Right hindlimb (tissue), 1 donor: ENCODE data around the gene BST2.
"Not testable (repeated sequence)": the region's sequence is repeated elsewhere in the genome, so short reads cannot be mapped to it uniquely, and the experiment has no call there.

Source experiments
- DNase-seq: peaks from one replicate; pipeline ENCODE4 v3.0.0-alpha.2; 2018

BST2 gene

DNA sequence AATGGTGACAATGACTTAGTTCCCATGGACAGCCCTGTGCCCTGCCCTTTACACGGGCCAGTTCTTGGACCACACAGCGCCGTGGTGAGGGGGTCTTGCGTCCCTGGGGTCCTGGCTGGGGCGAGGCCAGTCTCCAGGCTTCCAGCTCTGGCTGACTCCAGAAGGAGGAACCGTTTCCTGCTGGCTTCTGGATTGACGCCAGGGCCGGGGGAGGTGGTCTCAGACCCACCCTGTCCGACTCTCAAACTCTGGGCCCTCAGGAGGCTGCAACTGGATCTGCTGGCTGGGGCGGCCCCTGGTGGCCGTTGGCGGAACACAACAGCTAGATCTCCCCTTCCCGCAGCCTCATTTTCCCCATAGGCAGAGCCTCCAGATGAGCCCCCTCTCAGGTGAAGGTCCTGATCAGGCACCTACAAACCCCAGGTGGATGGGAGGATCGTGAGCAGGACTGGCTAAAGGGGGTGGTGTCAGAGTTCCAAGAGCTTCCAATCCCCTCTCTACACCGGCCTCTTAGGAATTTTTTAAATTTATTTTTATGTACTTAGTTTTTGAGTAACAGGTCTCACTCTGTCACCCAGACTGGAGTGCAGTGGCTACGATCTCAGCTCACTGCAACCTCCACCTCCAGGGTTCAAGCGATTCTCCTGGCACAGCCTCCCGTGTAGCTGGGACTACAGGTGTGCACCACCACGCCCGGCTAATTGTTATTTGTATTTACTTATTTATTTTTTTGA, 19.4 kb downstream of the BST2 start:
- DNase-seq: peak; percentile 84

GRCh38 chr19:17380426-17381138, 24.8 kb downstream of the BST2 start:
- DNase-seq: no peak

- DNase-seq: peak; percentile 61
Measured at GRCh38 chr19:17379221-17379631, 26.2 kb downstream of the BST2 start.

GRCh38 chr19:17378271-17378670, 27.2 kb downstream of the BST2 start:
- DNase-seq: no peak

DNA sequence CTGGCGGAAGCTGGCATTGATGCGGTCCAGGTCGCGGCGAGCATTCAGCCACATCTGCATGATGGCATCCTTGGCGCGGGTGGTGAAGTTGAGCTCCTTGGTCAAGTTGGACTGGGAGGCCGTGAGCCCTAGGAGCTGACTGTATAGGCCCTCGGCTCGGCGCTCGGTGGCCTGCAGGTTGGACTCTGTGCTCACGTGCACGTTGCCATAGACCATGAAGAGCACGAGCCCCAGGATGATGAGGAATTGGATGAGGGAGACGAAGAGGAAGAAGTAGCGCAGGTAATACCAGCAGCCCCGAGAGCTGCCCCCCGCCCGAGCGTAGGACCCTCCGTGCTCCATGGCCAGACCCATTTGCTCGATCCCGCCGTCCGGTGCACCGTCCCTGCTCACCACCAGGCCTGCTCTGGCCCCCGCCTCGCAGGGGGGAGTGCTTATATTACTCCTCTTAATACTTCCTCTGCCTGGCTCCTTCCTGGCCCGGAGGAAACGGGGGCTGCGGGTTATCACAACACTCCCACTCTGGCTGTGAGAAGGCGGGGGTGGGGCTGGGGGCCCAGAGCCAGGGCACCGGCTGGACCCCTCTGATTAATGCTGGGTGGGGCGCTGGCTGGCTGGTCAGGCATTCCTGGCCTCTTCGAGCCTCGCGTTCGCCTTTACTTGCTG, 28.4 kb downstream of the BST2 start, which contains the start of gene PLVAP:
Gene PLVAP (minus strand): TSS at position 408 of the 666 bp plus-strand sequence. CDS start 54 bp downstream, at position 354.
- DNase-seq: no peak

DNA sequence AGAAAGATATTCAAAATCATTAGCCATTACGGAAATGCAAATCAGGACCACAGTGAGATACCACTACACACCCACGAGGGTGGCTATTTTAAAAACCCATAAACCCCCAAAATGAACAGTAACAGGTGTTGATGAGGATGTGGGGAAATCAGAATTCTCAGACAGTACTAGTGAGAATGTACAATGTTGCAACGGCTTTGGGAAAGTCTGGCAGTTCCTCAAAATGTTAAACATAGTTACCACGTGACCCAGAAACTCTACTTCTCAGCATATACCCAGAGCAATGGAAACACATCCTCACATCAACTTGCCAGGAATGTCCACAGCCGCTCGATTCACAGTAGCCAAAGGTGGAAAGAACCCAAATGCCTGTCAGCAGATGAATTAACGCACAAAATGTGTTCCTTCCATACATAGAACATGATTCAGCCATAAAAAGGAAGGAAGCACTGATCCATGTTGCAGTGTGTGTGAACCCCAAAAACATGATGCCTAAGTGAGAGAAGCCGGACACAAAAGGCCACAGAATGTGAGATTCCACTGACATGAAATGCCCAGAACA, 35.3 kb downstream of the BST2 start:
- no peak for DNase-seq

GRCh38 chr19:17365361-17365760, 40.1 kb downstream of the BST2 start:
- DNase-seq: no peak

GRCh38 chr19:17363852-17364605, 41.4 kb downstream of the BST2 start:
- not testable (repeated sequence) for DNase-seq

DNA sequence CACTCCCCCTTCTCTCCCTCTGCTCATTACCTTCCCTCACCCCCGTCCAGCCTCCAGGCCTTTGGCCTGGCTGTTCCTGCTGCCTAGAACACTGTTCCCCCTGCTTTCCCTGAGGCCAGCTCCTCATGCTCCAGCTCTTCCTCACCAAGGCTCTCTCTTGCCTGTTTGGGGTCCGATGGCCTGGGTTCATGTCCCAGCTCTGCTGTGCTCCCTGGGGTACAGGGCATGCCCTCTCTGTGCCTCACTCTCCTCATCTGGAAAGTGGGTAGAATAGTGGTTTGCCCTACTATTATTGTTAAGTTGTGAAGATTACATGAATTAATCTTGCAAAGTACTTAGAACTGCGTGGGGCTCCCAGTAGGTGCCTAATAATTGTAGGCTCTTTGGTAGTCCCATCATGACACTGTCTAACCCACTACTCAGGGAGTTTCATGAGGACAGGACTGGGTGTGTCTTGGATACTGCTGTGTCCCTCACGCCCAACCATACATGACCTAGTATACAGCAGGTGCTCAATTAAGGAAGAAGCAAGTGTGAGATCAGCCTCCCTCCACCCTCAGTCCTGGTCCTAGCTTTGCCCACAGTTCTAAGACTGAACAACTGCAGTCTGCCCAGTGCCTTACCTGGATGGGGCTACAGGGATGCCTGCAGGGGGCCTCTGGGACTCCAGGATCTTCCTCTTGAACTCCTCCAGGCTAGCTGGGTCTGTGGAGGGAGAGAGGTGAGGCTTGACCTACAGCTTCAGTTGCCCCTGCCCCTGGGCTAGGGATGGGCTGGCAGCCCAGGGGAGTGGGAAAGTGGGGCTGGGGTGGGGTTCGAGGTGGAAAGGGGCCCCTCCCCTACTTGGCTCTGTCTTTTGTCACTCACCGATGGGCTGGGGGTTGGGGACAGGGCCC, 45.3 kb downstream of the BST2 start:
- DNase-seq: no peak

GRCh38 chr19:17358395-17358794, 47.0 kb downstream of the BST2 start:
- DNase-seq: no peak

DNA sequence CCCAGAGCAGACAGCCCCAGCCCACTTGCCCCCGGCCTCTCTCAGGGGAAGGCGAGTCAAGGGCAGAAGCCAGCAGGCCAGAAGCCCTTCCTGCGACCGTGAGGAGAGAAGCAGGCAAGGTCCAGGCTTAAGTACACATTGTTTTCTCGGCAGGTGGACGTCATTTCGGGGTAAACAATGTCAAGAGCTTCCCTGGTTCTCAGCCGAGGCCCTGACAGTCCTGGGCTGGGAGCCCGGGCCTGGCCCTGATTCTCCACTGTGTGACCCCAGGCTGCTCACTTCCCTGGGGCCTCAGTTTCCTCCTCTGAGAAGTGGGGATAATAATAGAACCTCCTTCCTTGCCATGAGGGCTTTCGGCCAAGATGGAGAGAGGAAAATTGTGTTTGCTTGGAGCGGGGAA, 47.7 kb downstream of the BST2 start:
- DNase-seq: no peak

GRCh38 chr19:17357078-17357666, 48.3 kb downstream of the BST2 start:
- no peak for DNase-seq

GRCh38 chr19:17353386-17353785, 52.0 kb downstream of the BST2 start:
- no peak for DNase-seq
